ENCODE data around the gene ACSL3. TPM values are rescaled to one million over a fixed set of nuclear protein-coding genes. Genes with fewer than 3 reads are reported as not detected.
A peak's percentile ranks its signal among the peaks of the same experiment; 100 is the strongest.

ACSL3 gene
- total and polyA plus RNA-seq, 10 donors, result 7.5 to 50.2 (median 41.8) TPM

- TF ChIP-seq POLR2A (IDR thresholded peaks at IDR 0.05), result no peak
- DNase-seq, result no peak
- Histone ChIP-seq H3K4me3 (peak overlapping the region in 1 of 8 donors; percentile 23), H3K36me3 (peaks cover 0 to 5% (median 0%) of the 10 kb centered on the region in 6 donors), H3K27me3 (replicated peaks in 1 of 7) (no peaks in the 10 kb centered on the region), H3K9me3 (no peaks in the 10 kb centered on the region), H3K4me1 (peaks cover 10 to 54% (median 28%) of the 10 kb centered on the region in 6 donors), H3K27ac (peak overlapping the region in 7 of 8 donors; percentile 59 to 74 (median 65))
- whole genome bisulfite sequencing, 5 donors, result 21 to 59% (median 38%) methylated on average over 2 of the region's 2 CpGs
- intact Hi-C loops (cut with DNase I; ENCODE audit: low total_unique reads), result no loop called here
Observed at GRCh38 chr2:222892321-222892720, 31.5 kb downstream of the ACSL3 start.

- H3K27me3 ChIP-seq (replicated peaks in 1 of 7), result no peaks in the 10 kb centered on the region
- DNase-seq, result no peak
- H3K27ac ChIP-seq, result peak overlapping the region in 7 of 8 donors; percentile 59 to 74 (median 65)
- peaks cover 10 to 54% (median 28%) of the 10 kb centered on the region in 6 donors for H3K4me1 ChIP-seq
- intact Hi-C loops (cut with DNase I; ENCODE audit: low total_unique reads), result no loop called here
- H3K36me3 ChIP-seq, result peaks cover 0 to 5% (median 0%) of the 10 kb centered on the region in 6 donors
- TF ChIP-seq POLR2A (IDR thresholded peaks at IDR 0.05), result no peak
- TF ChIP-seq POLR2AphosphoS5 (IDR thresholded peaks at IDR 0.05), result no peak
- no peak for TF ChIP-seq CTCF (IDR thresholded peaks at IDR 0.05 in 8 of 11, conservative IDR thresholded peaks at IDR 0.05 in 3 of 11)
- WGBS, 5 donors, result 85 to 96% (median 89%) methylated on average over 1 of the region's 1 CpG
- H3K4me3 ChIP-seq, result no peak overlapping the region
- no peaks in the 10 kb centered on the region for H3K9me3 ChIP-seq
Observed at GRCh38 chr2:222892761-222893160, 31.9 kb downstream of the ACSL3 start.

- 95 to 98% (median 96%) methylated on average over 4 of the region's 4 CpGs for WGBS, 5 donors
- Histone ChIP-seq H3K36me3 (peaks cover 0 to 5% (median 0%) of the 10 kb centered on the region in 6 donors), H3K9me3 (no peaks in the 10 kb centered on the region), H3K4me3 (no peak overlapping the region), H3K4me1 (peaks cover 10 to 64% (median 36%) of the 10 kb centered on the region in 6 donors), H3K27ac (peak overlapping the region in 2 of 8 donors; percentile 69), H3K27me3 (replicated peaks in 1 of 7) (no peaks in the 10 kb centered on the region)
- intact Hi-C loops (cut with DNase I; ENCODE audit: low total_unique reads), result no loop called here
- DNase-seq, result no peak
- TF ChIP-seq POLR2A (IDR thresholded peaks at IDR 0.05) (no peak), POLR2AphosphoS5 (IDR thresholded peaks at IDR 0.05) (no peak), CTCF (IDR thresholded peaks at IDR 0.05 in 8 of 11, conservative IDR thresholded peaks at IDR 0.05 in 3 of 11) (no peak)
Observed at GRCh38 chr2:222893716-222894115, 32.9 kb downstream of the ACSL3 start.

GRCh38 chr2:222895144-222895543 lies 34.3 kb downstream of the ACSL3 start:
- Histone ChIP-seq H3K36me3 (no peaks in the 10 kb centered on the region), H3K4me1 (peaks cover 10 to 73% (median 37%) of the 10 kb centered on the region in 6 donors), H3K9me3 (no peaks in the 10 kb centered on the region), H3K4me3 (no peak overlapping the region), H3K27me3 (replicated peaks in 1 of 7) (no peaks in the 10 kb centered on the region), H3K27ac (peak overlapping the region in 1 of 8 donors; percentile 16)
- intact Hi-C loops (cut with DNase I; ENCODE audit: low total_unique reads), result no loop called here
- no peak for DNase-seq
- no peak for TF ChIP-seq POLR2AphosphoS5 (IDR thresholded peaks at IDR 0.05)
- no peak for TF ChIP-seq CTCF (IDR thresholded peaks at IDR 0.05 in 8 of 11, conservative IDR thresholded peaks at IDR 0.05 in 3 of 11)
- no peak for TF ChIP-seq POLR2A (IDR thresholded peaks at IDR 0.05)
- WGBS, 5 donors, result no CpG with 5 or more reads among the region's 1 CpG

All from spleen (tissue), 11 donors.